GM19193 (cell line): ENCODE measurements around the gene FBN1.

Experiments
- POLR2A ChIP-seq: IDR thresholded peaks from 4 replicates; pipeline ENCODE4 v1.6.1; 2011; ENCODE audit not compliant: insufficient read depth, insufficient read length; ENCODE audit errors: extremely low read depth

The FBN1 gene

GRCh38 chr15:48645558-48646330 is at the start of gene FBN1:
FBN1 (minus strand) TSS chr15:48645709; CDS start chr15:48644769, 940 bp downstream.
- peak; percentile 94 for TF ChIP-seq POLR2A

DNA sequence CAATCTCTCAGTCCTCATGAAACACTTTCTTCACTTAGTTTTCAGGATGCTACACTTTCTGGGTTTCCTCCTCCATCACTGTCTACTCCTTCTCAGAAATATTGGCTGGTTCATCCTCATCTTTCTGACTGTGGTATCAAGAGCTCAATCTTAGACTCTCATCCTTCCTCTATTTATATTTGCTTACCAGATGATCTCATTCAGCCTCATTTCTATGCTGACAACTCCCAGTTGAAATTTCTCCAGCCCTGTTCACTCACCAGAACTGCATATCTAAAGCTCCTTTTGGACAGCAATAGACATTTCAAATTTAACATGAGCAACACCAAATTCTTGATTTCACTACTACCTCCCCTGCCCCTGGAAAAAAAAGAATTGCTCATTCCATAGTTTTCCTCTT is 48.0 kb upstream of the FBN1 start:
- TF ChIP-seq POLR2A, result no peak

DNA sequence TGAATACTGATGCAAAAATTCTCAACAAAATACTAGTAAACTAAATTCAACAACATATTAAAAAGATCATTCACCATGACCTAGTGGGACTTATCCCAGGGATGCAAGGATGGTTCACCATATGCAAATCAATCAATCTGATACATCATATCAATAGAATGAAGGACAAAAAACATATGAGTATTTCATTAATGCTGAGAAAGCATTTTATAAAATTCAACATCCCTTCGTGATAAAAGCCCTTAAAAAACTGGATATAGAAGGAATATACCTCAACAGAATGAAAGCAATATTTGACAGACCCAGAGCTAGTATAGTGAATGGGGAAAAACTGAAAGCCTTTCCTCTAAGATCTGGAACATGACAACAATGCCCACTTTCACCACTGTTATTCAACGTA is 43.0 kb upstream of the FBN1 start:
- TF ChIP-seq POLR2A, result no peak

GRCh38 chr15:48683991-48684765 is 38.7 kb upstream of the FBN1 start:
- TF ChIP-seq POLR2A, result no peak

DNA sequence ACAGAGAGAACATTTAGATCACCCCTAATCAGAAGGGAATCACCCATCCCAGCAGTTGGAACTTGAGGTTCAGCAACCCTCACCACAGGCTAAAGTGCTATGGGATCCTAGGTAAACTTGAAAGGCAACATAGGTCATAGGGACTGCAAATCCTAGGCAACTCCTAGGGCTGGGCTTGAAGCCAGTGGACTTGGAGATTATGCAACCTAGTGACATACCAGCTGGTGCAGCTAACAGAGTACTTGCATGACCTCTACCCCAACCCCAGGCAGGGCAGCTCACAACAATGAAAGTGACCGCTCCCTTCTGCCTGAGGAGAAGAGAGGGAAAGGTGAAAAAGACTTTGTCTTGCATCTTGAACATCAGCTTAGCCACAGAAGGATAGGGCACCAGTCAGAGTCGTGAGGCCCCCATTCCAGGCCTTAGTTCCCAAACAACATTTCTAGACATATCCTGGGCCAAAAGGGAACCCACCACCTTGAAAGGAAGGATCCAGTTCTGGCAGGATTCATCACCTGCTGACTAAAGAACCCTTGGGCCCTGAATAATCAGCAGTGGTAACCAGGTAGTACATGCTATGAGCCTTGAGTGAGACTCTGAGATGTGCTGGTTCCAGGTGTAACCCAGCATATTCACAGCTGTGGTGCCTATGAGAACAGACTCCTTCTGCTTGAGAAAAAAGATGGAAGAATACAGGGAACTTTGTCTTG is 37.6 kb upstream of the FBN1 start:
- TF ChIP-seq POLR2A, result no peak

- no peak for TF ChIP-seq POLR2A
Measured at GRCh38 chr15:48681353-48681752, 35.8 kb upstream of the FBN1 start.

- TF ChIP-seq POLR2A, result no peak
Measured at GRCh38 chr15:48680841-48681240, 35.3 kb upstream of the FBN1 start.

DNA sequence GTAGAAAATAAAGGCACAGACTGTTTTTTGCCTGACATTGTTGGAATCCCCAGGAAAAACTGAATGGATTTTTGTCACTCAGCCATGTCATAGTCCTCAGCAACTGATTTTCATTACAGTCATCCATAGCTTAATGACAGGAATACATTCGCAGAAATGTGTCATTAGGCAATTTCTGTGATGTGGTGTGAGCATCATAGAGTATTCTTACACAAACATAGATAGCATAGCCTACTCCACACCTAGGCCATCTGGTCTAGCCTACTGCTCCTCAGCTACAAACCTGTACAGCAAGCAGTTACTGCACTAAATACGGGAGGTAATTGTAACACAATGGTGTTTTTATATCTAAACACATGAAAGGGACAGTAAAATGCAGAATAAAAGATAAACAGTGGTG is 34.4 kb upstream of the FBN1 start:
- no peak for TF ChIP-seq POLR2A

GRCh38 chr15:48678851-48679250 is 33.3 kb upstream of the FBN1 start:
- no peak for TF ChIP-seq POLR2A

DNA sequence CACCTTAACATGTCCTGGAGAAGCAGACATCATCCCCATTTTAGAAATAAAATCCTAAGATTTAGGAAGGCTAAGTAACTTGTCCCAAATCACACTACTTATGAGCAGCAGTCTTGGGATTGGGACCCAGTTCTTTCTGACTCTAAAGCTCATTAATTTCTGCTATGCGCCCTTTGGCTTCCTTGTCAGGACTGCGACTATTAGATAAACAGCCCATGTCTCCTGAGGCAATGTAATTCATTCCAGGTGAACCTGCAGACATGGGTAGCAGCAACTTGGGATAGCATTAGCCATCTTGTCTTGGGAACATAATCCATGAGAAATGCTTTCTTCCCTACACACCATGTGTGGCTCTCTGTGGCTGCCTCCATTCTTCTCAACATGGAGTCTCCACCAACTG is 32.3 kb upstream of the FBN1 start:
- TF ChIP-seq POLR2A, result no peak

DNA sequence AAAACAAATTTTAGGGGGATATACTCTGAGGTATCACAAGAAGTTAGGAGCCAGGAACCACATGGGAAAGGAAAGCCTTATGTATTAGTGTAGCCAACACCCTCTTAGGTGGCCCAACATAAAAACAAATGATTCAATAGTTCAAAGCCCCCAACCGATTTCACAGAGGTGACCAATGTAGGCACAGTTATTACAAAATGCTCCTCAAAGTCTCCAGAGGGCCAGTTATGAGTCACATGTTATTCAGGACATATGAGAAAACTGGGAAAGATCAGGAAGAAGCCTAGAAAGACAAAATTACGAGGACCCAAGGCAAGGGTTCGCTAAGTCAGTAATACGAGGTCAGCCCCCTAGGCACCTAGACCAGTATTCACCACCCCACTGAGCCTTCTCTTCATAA is 29.9 kb upstream of the FBN1 start:
- TF ChIP-seq POLR2A, result no peak

- no peak for TF ChIP-seq POLR2A
Measured at GRCh38 chr15:48674876-48675275, 29.4 kb upstream of the FBN1 start.

- no peak for TF ChIP-seq POLR2A
Measured at GRCh38 chr15:48672206-48672605, 26.7 kb upstream of the FBN1 start.

- no peak for TF ChIP-seq POLR2A
Measured at GRCh38 chr15:48671103-48672022, 25.9 kb upstream of the FBN1 start.
